ENCODE data around the gene CELF2. TPM values are rescaled to one million over a fixed set of nuclear protein-coding genes. Genes with fewer than 3 reads are reported as not detected.

CELF2 gene
- total RNA-seq, 3 donors from 2014 or later = 40.0 to 178 (median 45.6) TPM

DNA sequence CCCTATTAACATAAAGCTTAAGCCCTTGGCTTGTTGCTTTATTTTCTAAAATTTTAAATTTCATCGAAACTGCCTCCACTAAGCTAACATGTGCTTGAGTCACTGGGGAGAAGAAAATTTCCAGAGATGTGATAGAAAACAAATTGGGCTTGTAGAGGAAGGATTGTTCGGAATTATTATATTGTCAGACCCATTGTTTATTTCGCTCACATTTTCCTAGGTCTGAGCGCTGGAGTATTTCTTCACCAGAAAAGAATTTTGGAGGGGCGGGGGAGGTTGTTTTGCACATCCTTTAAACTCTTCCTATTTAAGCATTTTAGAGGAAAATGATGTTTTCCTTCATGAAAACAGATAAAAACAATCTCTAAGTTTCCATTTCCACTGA, 29.1 kb downstream of the CELF2 start:
- no peaks in the 10 kb centered on the region for H3K9me3 ChIP-seq
- H3K36me3 ChIP-seq = no peaks in the 10 kb centered on the region
- H3K4me3 ChIP-seq = no peak overlapping the region
- H3K27ac ChIP-seq = peak overlapping the region; percentile 73 to 83
- DNase-seq (ENCODE audit: low spot score in 2 of 2) = no peak
- no peaks in the 10 kb centered on the region for H3K27me3 ChIP-seq
- TF ChIP-seq, protein P1, sequence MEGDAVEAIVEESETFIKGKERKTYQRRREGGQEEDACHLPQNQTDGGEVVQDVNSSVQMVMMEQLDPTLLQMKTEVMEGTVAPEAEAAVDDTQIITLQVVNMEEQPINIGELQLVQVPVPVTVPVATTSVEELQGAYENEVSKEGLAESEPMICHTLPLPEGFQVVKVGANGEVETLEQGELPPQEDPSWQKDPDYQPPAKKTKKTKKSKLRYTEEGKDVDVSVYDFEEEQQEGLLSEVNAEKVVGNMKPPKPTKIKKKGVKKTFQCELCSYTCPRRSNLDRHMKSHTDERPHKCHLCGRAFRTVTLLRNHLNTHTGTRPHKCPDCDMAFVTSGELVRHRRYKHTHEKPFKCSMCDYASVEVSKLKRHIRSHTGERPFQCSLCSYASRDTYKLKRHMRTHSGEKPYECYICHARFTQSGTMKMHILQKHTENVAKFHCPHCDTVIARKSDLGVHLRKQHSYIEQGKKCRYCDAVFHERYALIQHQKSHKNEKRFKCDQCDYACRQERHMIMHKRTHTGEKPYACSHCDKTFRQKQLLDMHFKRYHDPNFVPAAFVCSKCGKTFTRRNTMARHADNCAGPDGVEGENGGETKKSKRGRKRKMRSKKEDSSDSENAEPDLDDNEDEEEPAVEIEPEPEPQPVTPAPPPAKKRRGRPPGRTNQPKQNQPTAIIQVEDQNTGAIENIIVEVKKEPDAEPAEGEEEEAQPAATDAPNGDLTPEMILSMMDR (IDR thresholded peaks at IDR 0.05) = no peak
- TF ChIP-seq POLR2AphosphoS5 (IDR thresholded peaks at IDR 0.05) = peak in 1 of 3 donors; percentile 17
- intact Hi-C loops (cut with DNase I; ENCODE audit: low total_unique reads) = no loop called here
- no peaks in the 10 kb centered on the region for H3K4me1 ChIP-seq

DNA sequence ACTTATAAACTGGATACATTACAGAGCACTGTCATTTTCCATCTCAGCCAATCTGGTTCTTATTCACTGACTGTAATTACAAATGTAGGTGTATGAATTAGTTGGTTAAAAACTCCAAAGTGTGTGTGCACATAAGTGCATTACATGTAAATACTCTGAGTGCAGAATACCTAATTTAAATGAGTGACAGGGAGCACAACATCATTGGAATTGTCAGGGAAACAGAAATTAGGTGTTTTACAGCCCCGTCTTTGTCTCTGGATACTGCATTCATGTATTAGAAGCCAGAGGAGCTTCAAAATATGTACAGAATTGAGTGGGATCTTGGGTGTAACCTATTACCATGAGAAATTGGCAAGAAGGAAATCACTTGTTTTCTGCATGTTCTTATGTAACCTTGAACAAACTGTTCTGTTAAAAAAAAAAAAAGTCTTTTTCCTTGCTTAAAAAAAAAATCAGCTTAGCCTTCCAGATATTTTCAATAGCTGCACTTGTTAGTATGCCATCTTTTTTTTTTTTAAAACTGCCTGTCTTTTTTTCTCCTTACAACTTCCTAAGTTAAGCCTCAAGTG, 31.1 kb downstream of the CELF2 start:
- H3K36me3 ChIP-seq = no peaks in the 10 kb centered on the region
- intact Hi-C loops (cut with DNase I; ENCODE audit: low total_unique reads) = no loop called here
- DNase-seq (ENCODE audit: low spot score in 2 of 2) = no peak
- H3K4me3 ChIP-seq = no peak overlapping the region
- no peaks in the 10 kb centered on the region for H3K9me3 ChIP-seq
- TF ChIP-seq POLR2A (IDR thresholded peaks at IDR 0.05) (no peak), POLR2AphosphoS5 (IDR thresholded peaks at IDR 0.05) (no peak)
- TF ChIP-seq, protein P1 (IDR thresholded peaks at IDR 0.05) = no peak
- H3K4me1 ChIP-seq = no peaks in the 10 kb centered on the region
- H3K27ac ChIP-seq = peak overlapping the region in 1 of 2 donors; percentile 43
- no peaks in the 10 kb centered on the region for H3K27me3 ChIP-seq

DNA sequence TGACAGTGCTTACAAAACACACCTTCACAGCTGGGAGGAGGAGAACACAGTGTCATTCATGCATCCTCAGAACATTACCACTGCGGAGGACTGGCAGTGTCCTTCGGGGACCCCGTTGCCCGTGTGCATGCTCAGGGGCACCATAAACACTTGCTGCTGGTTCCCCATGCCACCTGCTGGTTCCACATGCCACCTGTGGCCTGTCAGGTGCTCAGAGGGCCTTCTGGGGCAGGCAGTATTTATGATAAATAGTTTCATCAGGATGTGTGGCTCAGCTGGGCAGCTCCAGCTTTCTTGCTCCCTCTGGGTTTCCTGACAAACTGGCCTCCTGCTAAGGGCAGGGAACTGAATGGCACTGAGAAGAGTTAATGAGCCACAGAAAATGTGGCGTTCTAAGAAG, 32.1 kb downstream of the CELF2 start:
- TF ChIP-seq POLR2A (IDR thresholded peaks at IDR 0.05) = no peak
- TF ChIP-seq, protein P1 (IDR thresholded peaks at IDR 0.05) = no peak
- no peak for TF ChIP-seq POLR2AphosphoS5 (IDR thresholded peaks at IDR 0.05)
- Histone ChIP-seq H3K27ac (peak overlapping the region in 1 of 2 donors; percentile 55), H3K4me3 (no peak overlapping the region), H3K9me3 (no peaks in the 10 kb centered on the region), H3K36me3 (no peaks in the 10 kb centered on the region), H3K27me3 (no peaks in the 10 kb centered on the region), H3K4me1 (no peaks in the 10 kb centered on the region)
- intact Hi-C loops (cut with DNase I; ENCODE audit: low total_unique reads) = no loop called here
- DNase-seq (ENCODE audit: low spot score in 2 of 2) = no peak

DNA sequence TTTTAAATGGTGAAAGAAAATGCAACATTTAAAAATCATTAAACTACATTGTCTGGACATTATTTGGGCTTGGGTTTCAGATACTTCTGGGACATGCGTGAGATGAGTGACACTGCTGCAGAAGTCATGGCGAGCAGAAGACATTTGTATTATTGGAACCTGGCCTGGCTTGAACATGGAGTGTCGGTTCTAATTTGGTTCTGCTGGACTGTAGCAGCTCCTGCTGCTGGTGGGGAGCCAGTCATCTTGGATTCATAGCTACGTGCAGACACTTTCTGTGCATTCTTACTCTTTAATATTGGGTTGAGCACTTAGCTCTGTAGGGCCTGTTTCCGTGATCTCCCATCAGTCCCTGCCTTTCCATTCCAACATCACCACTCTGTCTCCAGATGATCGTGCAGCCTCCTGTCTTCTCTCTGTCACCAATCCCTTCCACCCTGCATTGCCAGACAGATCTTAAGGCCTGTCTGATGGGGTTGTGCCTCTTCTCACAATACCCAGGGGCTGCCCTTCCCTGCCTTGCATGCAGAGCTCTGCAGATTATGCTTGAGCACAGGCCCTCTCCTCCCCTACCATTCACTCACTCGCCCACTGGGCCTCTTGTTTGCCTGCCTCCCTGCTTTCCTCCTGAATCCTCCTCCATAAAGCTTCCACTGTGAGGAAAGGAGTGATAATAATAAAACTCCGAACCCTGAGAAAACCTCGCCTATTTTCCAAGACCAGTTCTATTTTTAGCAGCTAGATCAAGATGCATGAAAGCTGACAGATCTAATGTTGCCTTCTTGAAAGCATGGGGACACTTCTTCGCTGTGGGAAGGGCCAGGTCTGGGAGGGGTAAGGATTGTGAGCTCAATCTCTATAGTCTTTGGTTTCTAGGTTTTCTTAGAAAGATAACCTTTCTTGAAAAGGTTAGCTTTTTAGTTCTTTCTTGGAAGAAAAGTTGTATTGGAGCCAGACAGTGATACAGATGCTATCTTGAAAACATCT, 32.9 kb downstream of the CELF2 start:
- Histone ChIP-seq H3K27me3 (no peaks in the 10 kb centered on the region), H3K4me3 (no peak overlapping the region), H3K9me3 (no peaks in the 10 kb centered on the region), H3K4me1 (no peaks in the 10 kb centered on the region), H3K36me3 (no peaks in the 10 kb centered on the region), H3K27ac (peak overlapping the region in 1 of 2 donors; percentile 25)
- TF ChIP-seq POLR2AphosphoS5 (IDR thresholded peaks at IDR 0.05) (no peak), POLR2A (IDR thresholded peaks at IDR 0.05) (no peak)
- TF ChIP-seq, protein P1 (IDR thresholded peaks at IDR 0.05) = no peak
- intact Hi-C loops (cut with DNase I; ENCODE audit: low total_unique reads) = no loop called here
- DNase-seq (ENCODE audit: low spot score in 2 of 2) = no peak

DNA sequence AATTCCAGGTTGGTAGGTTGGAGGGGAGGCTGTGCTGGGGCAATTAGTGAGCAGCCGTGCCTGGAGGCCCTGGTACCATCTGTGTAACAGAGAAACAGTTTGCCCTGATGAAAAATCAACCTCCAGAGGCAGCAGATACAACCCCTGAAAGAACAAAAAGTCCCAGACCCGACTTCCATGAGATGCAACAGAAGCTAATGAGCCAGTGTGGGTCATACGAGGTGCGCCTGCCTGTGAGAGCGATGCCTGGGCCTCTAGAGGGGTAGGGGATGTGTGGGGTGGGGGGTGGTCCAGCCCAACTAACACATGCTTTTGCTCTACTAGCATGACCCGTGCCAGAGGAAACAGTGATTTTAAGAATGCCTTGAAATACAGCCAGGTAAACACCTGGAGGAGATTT, 39.3 kb downstream of the CELF2 start:
- no peaks in the 10 kb centered on the region for H3K9me3 ChIP-seq
- no peak overlapping the region for H3K27ac ChIP-seq
- no peak overlapping the region for H3K4me3 ChIP-seq
- TF ChIP-seq POLR2AphosphoS5 (IDR thresholded peaks at IDR 0.05) (no peak), POLR2A (IDR thresholded peaks at IDR 0.05) (no peak)
- TF ChIP-seq, protein P1 (IDR thresholded peaks at IDR 0.05) = no peak
- no peaks in the 10 kb centered on the region for H3K27me3 ChIP-seq
- H3K4me1 ChIP-seq = no peaks in the 10 kb centered on the region
- DNase-seq (ENCODE audit: low spot score in 2 of 2) = no peak
- no peaks in the 10 kb centered on the region for H3K36me3 ChIP-seq
- intact Hi-C loops (cut with DNase I; ENCODE audit: low total_unique reads) = no loop called here
